ENCODE data around the gene ANKRD13D. TPM values are rescaled to one million over a fixed set of nuclear protein-coding genes. Genes with fewer than 3 reads are reported as not detected.
A peak's percentile ranks its signal among the peaks of the same experiment; 100 is the strongest.

Gene ANKRD13D
- total RNA-seq, 2 donors from 2014 or later = 56.6 to 58.6 TPM

- H3K4me3 Mint-ChIP-seq = peak overlapping the region; percentile 83
- no peak overlapping the region for H3K27ac Mint-ChIP-seq
- H3K27me3 Mint-ChIP-seq (ENCODE audit: insufficient read depth) = no peaks in the 10 kb centered on the region
- H3K36me3 ChIP-seq (ENCODE audit: control insufficient read depth, insufficient read depth, low read length) = peaks cover 48% of the 10 kb centered on the region
- no peaks in the 10 kb centered on the region for H3K4me1 ChIP-seq (ENCODE audit: control insufficient read depth, insufficient read depth, low read length)
- no peak overlapping the region for H3K27ac ChIP-seq (ENCODE audit: low read depth, low read length)
- no peak for DNase-seq
- peaks cover 28% of the 10 kb centered on the region for H3K9me3 ChIP-seq (ENCODE audit: control insufficient read depth, low read length)
- WGBS, 2 experiments (ENCODE audit: insufficient coverage in 1 of 2, insufficient read length in 1 of 2) = 93 to 94% methylated on average over 6 to 7 of the region's 7 CpGs
- H3K9me3 Mint-ChIP-seq = peaks cover 12% of the 10 kb centered on the region
- no peaks in the 10 kb centered on the region for H3K27me3 ChIP-seq (ENCODE audit: control insufficient read depth, insufficient read depth, low read length, poor library complexity, severe bottlenecking)
- peaks cover 46% of the 10 kb centered on the region for H3K36me3 Mint-ChIP-seq (ENCODE audit: low read depth)
- TF ChIP-seq CTCF (conservative IDR thresholded peaks at IDR 0.05) = no peak
- no peak overlapping the region for H3K4me3 ChIP-seq (ENCODE audit: low read length)
- peaks cover 10% of the 10 kb centered on the region for H3K4me1 Mint-ChIP-seq
- H3K9ac ChIP-seq (ENCODE audit: extremely low read depth, low read length, poor library complexity, severe bottlenecking) = no peak overlapping the region
Observed at GRCh38 chr11:67290801-67291200, 1.7 kb downstream of the ANKRD13D start.

- H3K27ac ChIP-seq (ENCODE audit: low read depth, low read length) = no peak overlapping the region
- peaks cover 56% of the 10 kb centered on the region for H3K36me3 ChIP-seq (ENCODE audit: control insufficient read depth, insufficient read depth, low read length)
- WGBS, 2 experiments (ENCODE audit: insufficient coverage in 1 of 2, insufficient read length in 1 of 2) = 94 to 96% methylated on average over 22 to 33 of the region's 33 CpGs
- Mint-ChIP-seq H3K9me3 (peaks cover 21% of the 10 kb centered on the region), H3K4me3 (no peak overlapping the region), H3K27ac (no peak overlapping the region), H3K27me3 (ENCODE audit: insufficient read depth) (no peaks in the 10 kb centered on the region), H3K4me1 (peaks cover 10% of the 10 kb centered on the region), H3K36me3 (ENCODE audit: low read depth) (peaks cover 52% of the 10 kb centered on the region)
- H3K9me3 ChIP-seq (ENCODE audit: control insufficient read depth, low read length) = peaks cover 38% of the 10 kb centered on the region
- TF ChIP-seq CTCF (conservative IDR thresholded peaks at IDR 0.05) = no peak
- no peak for DNase-seq
- H3K4me3 ChIP-seq (ENCODE audit: low read length) = no peak overlapping the region
- no peaks in the 10 kb centered on the region for H3K27me3 ChIP-seq (ENCODE audit: control insufficient read depth, insufficient read depth, low read length, poor library complexity, severe bottlenecking)
- no peaks in the 10 kb centered on the region for H3K4me1 ChIP-seq (ENCODE audit: control insufficient read depth, insufficient read depth, low read length)
- H3K9ac ChIP-seq (ENCODE audit: extremely low read depth, low read length, poor library complexity, severe bottlenecking) = no peak overlapping the region
Observed at GRCh38 chr11:67291481-67292381, 2.6 kb downstream of the ANKRD13D start.

GRCh38 chr11:67292671-67293070 is 3.6 kb downstream of the ANKRD13D start:
- Histone ChIP-seq H3K9ac (ENCODE audit: extremely low read depth, low read length, poor library complexity, severe bottlenecking) (no peak overlapping the region), H3K4me3 (ENCODE audit: low read length) (no peak overlapping the region), H3K9me3 (ENCODE audit: control insufficient read depth, low read length) (peaks cover 42% of the 10 kb centered on the region), H3K4me1 (ENCODE audit: control insufficient read depth, insufficient read depth, low read length) (no peaks in the 10 kb centered on the region), H3K27ac (ENCODE audit: low read depth, low read length) (no peak overlapping the region), H3K27me3 (ENCODE audit: control insufficient read depth, insufficient read depth, low read length, poor library complexity, severe bottlenecking) (no peaks in the 10 kb centered on the region), H3K36me3 (ENCODE audit: control insufficient read depth, insufficient read depth, low read length) (peaks cover 61% of the 10 kb centered on the region)
- Mint-ChIP-seq H3K27ac (no peak overlapping the region), H3K36me3 (ENCODE audit: low read depth) (peaks cover 60% of the 10 kb centered on the region), H3K4me3 (no peak overlapping the region), H3K27me3 (ENCODE audit: insufficient read depth) (no peaks in the 10 kb centered on the region), H3K9me3 (peaks cover 25% of the 10 kb centered on the region), H3K4me1 (peaks cover 4% of the 10 kb centered on the region)
- WGBS, 2 experiments (ENCODE audit: insufficient coverage in 1 of 2, insufficient read length in 1 of 2) = 50% methylated on average over 2 of the region's 3 CpGs; no CpG with 5 or more reads in 1 of the 2 experiments
- TF ChIP-seq CTCF (conservative IDR thresholded peaks at IDR 0.05) = no peak
- no peak for DNase-seq

All from endodermal cell (in vitro differentiated cells).